ENCODE results near the gene CCT7.

DNA sequence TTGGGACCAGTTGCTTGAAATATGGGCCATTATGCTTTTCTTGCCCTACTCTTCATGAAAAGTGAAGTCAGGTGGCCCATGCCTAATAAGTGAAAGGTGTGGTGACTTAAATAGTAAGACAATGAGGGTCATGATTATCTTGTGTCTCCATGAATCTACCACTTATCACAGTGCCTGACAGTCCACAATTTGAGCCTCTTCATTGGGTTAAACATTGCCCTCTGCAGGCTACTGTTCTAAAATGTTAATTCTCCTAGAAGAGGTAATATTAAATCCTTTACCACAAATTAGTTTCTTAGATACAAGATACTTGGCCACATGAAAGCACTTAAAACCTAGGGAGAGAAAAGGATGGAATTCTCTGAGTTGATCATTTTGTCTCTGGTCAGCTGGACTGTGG lies 55.2 kb downstream of the CCT7 start:
- no peak for TF ChIP-seq ZFX (IDR thresholded peaks at IDR 0.05)
- TF ChIP-seq, protein P1, sequence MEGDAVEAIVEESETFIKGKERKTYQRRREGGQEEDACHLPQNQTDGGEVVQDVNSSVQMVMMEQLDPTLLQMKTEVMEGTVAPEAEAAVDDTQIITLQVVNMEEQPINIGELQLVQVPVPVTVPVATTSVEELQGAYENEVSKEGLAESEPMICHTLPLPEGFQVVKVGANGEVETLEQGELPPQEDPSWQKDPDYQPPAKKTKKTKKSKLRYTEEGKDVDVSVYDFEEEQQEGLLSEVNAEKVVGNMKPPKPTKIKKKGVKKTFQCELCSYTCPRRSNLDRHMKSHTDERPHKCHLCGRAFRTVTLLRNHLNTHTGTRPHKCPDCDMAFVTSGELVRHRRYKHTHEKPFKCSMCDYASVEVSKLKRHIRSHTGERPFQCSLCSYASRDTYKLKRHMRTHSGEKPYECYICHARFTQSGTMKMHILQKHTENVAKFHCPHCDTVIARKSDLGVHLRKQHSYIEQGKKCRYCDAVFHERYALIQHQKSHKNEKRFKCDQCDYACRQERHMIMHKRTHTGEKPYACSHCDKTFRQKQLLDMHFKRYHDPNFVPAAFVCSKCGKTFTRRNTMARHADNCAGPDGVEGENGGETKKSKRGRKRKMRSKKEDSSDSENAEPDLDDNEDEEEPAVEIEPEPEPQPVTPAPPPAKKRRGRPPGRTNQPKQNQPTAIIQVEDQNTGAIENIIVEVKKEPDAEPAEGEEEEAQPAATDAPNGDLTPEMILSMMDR (IDR thresholded peaks at IDR 0.05 in 2 of 3, conservative IDR thresholded peaks at IDR 0.05 in 1 of 3; ENCODE audit: borderline replicate concordance in 1 of 3, insufficient read depth in 1 of 3, low read depth in 2 of 3, low read length in 2 of 3) = 0 out of 6 replicates have a peak, but pooled peaks of 1 of the 3 experiments have one; percentile 21
- TF ChIP-seq EZH2phosphoT487 (IDR thresholded peaks at IDR 0.05; ENCODE audit: borderline replicate concordance) = no peak
- no peak for TF ChIP-seq POLR2AphosphoS5 (IDR thresholded peaks at IDR 0.05; ENCODE audit: low read depth, low read length)
- no peak for TF ChIP-seq TCF7L2 (IDR thresholded peaks at IDR 0.05; ENCODE audit: borderline replicate concordance, extremely low read depth, insufficient read depth, insufficient read length)
- TF ChIP-seq RAD21 (IDR thresholded peaks at IDR 0.05; ENCODE audit: low read depth) = no peak; the same call in 1 of the 2 replicates
- no peak for TF ChIP-seq POLR2A (IDR thresholded peaks at IDR 0.05; ENCODE audit: borderline replicate concordance, extremely low read depth, insufficient read depth, insufficient read length)
- TF ChIP-seq, protein P2, sequence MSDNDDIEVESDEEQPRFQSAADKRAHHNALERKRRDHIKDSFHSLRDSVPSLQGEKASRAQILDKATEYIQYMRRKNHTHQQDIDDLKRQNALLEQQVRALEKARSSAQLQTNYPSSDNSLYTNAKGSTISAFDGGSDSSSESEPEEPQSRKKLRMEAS (IDR thresholded peaks at IDR 0.05) = no peak
- TF ChIP-seq SIN3A (IDR thresholded peaks at IDR 0.05; ENCODE audit: low read depth) = no peak
- no peak for TF ChIP-seq ZNF274 (IDR thresholded peaks at IDR 0.05; ENCODE audit: low read depth, low read length)
- TF ChIP-seq SRF (IDR thresholded peaks at IDR 0.05; ENCODE audit: low read depth) = no peak
- no peak for TF ChIP-seq YY1 (IDR thresholded peaks at IDR 0.05; ENCODE audit: extremely low read depth, insufficient replicate concordance, low read depth, low read length)

All from HCT116 (cell line).